A673 (cell line): ENCODE data around the gene CCL17.

Source experiments
- CTCF ChIP-seq: fragments of 300-800, 200-600 bp; sonication (generic); conservative IDR thresholded peaks from 2 replicates; pipeline ENCODE4 v1.5.1; 2017; ENCODE audit warnings: low read depth, mild to moderate bottlenecking, antibody characterized with exemption, low read length, moderate library complexity, mixed read lengths
- EZH2 ChIP-seq: fragments of 200-600 bp; sonication (generic); IDR thresholded peaks from 2 replicates; pipeline ENCODE4 v1.6.1; 2017; ENCODE audit warnings: borderline replicate concordance, low read depth, mild to moderate bottlenecking, mixed read lengths, antibody characterized with exemption, low read length; ENCODE audit not compliant: poor library complexity, severe bottlenecking

DNA sequence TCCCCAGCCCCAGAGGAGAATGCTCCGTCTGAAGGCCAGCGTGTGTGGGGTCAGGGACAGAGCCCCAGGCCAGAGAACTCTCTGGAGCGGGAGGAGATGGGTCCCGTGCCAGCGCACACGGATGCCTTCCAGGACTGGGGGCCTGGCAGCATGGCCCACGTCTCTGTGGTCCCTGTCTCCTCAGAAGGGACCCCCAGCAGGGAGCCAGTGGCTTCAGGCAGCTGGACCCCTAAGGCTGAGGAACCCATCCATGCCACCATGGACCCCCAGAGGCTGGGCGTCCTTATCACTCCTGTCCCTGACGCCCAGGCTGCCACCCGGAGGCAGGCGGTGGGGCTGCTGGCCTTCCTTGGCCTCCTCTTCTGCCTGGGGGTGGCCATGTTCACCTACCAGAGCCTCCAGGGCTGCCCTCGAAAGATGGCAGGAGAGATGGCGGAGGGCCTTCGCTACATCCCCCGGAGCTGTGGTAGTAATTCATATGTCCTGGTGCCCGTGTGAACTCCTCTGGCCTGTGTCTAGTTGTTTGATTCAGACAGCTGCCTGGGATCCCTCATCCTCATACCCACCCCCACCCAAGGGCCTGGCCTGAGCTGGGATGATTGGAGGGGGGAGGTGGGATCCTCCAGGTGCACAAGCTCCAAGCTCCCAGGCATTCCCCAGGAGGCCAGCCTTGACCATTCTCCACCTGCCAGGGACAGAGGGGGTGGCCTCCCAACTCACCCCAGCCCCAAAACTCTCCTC is 21.9 kb upstream of the CCL17 start:
- TF ChIP-seq EZH2 (no peak), CTCF (peak; percentile 25; the same call in 1 of the 2 replicates)
